HEK293 (cell line): ENCODE data around the gene NOC2L.

Experiments used
- EGR2 ChIP-seq: fragments of 450-650 bp; formaldehyde crosslinking; IDR thresholded peaks from 2 replicates; pipeline ENCODE4 v1.5.1; 2016; ENCODE audit warnings: low read depth, missing biosample characterization, missing genetic modification characterization
- GLI4 ChIP-seq: fragments of 450-650 bp; formaldehyde crosslinking; IDR thresholded peaks from 2 replicates; pipeline ENCODE4 v1.5.1; 2016; ENCODE audit warnings: missing biosample characterization, missing genetic modification characterization
- HIC1 ChIP-seq: fragments of 450-650 bp; formaldehyde crosslinking; IDR thresholded peaks from 2 replicates; pipeline ENCODE4 v1.5.1; 2016; ENCODE audit warnings: missing biosample characterization, missing genetic modification characterization
- HOXA7 ChIP-seq: sonication (generic); formaldehyde crosslinking; IDR thresholded peaks from 2 replicates; pipeline ENCODE4 v1.8.1; 2022; ENCODE audit warnings: missing genetic modification reagents, borderline replicate concordance
- HOXD13 ChIP-seq: sonication (generic); formaldehyde crosslinking; IDR thresholded peaks from 2 replicates; pipeline ENCODE4 v1.8.0; 2022; ENCODE audit warnings: missing genetic modification reagents, borderline replicate concordance
- KLF1 ChIP-seq: fragments of 450-650 bp; formaldehyde crosslinking; IDR thresholded peaks from 2 replicates; pipeline ENCODE4 v1.5.1; 2016; ENCODE audit warnings: missing biosample characterization, missing genetic modification characterization
- SCRT1 ChIP-seq: fragments of 450-650 bp; formaldehyde crosslinking; IDR thresholded peaks from 2 replicates; pipeline ENCODE4 v1.5.1; 2016; ENCODE audit warnings: missing biosample characterization, missing genetic modification characterization, borderline replicate concordance
- TCF7L2 ChIP-seq: IDR thresholded peaks from 2 replicates; pipeline ENCODE4 v1.6.1; 2011; ENCODE audit warnings: low read depth, mild to moderate bottlenecking, inconsistent platforms, low read length, moderate library complexity, borderline replicate concordance
- TSHZ1 ChIP-seq: fragments of 450-650 bp; formaldehyde crosslinking; IDR thresholded peaks from 2 replicates; pipeline ENCODE4 v1.5.1; 2016; ENCODE audit warnings: missing biosample characterization, missing genetic modification characterization, borderline replicate concordance
- WT1 ChIP-seq: fragments of 450-650 bp; formaldehyde crosslinking; IDR thresholded peaks from 2 replicates; pipeline ENCODE4 v1.5.1; 2016; ENCODE audit warnings: missing biosample characterization, missing genetic modification characterization
- ZBTB21 ChIP-seq: fragments of 450-650 bp; formaldehyde crosslinking; IDR thresholded peaks from 2 replicates; pipeline ENCODE4 v1.5.1; 2017; ENCODE audit warnings: missing biosample characterization, missing genetic modification characterization
- ZBTB26 ChIP-seq: fragments of 450-650 bp; formaldehyde crosslinking; optimal IDR thresholded peaks from 2 replicates; pipeline ENCODE3; 2016; ENCODE audit warnings: missing biosample characterization, mild to moderate bottlenecking, missing genetic modification characterization
- ZFP37 ChIP-seq: fragments of 450-650 bp; formaldehyde crosslinking; IDR thresholded peaks from 2 replicates; pipeline ENCODE4 v1.5.1; 2016; ENCODE audit warnings: missing biosample characterization, missing genetic modification characterization
- ZFP41 ChIP-seq: fragments of 450-650 bp; formaldehyde crosslinking; IDR thresholded peaks from 2 replicates; pipeline ENCODE4 v1.5.1; 2016; ENCODE audit warnings: missing biosample characterization, missing genetic modification characterization, borderline replicate concordance
- ZNF121 ChIP-seq: fragments of 450-650 bp; formaldehyde crosslinking; IDR thresholded peaks from 2 replicates; pipeline ENCODE4 v1.5.1; 2016; ENCODE audit warnings: missing biosample characterization, missing genetic modification characterization
- ZNF155 ChIP-seq: fragments of 450-650 bp; formaldehyde crosslinking; IDR thresholded peaks from 2 replicates; pipeline ENCODE4 v1.5.1; 2016; ENCODE audit warnings: missing biosample characterization, missing genetic modification characterization
- ZNF18 ChIP-seq: fragments of 450-650 bp; formaldehyde crosslinking; IDR thresholded peaks from 2 replicates; pipeline ENCODE4 v1.5.1; 2016; ENCODE audit warnings: missing biosample characterization, missing genetic modification characterization
- ZNF184 ChIP-seq: fragments of 450-650 bp; IDR thresholded peaks from 2 replicates; pipeline ENCODE4 v1.5.1; 2018; ENCODE audit warnings: missing biosample characterization, mild to moderate bottlenecking, missing genetic modification characterization
- ZNF354C ChIP-seq: fragments of 450-650 bp; formaldehyde crosslinking; IDR thresholded peaks from 2 replicates; pipeline ENCODE4 v1.5.1; 2016; ENCODE audit warnings: missing biosample characterization, missing genetic modification characterization, low read depth, borderline replicate concordance
- ZNF416 ChIP-seq: fragments of 450-650 bp; formaldehyde crosslinking; IDR thresholded peaks from 2 replicates; pipeline ENCODE4 v1.5.1; 2016; ENCODE audit warnings: missing biosample characterization, missing genetic modification characterization
- ZNF48 ChIP-seq: fragments of 450-650 bp; formaldehyde crosslinking; IDR thresholded peaks from 2 replicates; pipeline ENCODE4 v1.5.1; 2016; ENCODE audit warnings: missing biosample characterization, missing genetic modification characterization
- ZNF549 ChIP-seq: fragments of 450-650 bp; IDR thresholded peaks from 2 replicates; pipeline ENCODE4 v1.5.1; 2018; ENCODE audit warnings: missing biosample characterization, missing genetic modification characterization, mild to moderate bottlenecking, inconsistent platforms, moderate library complexity
- ZNF580 ChIP-seq: fragments of 450-650 bp; formaldehyde crosslinking; IDR thresholded peaks from 2 replicates; pipeline ENCODE4 v1.5.1; 2016; ENCODE audit warnings: missing biosample characterization, missing genetic modification characterization
- ZNF610 ChIP-seq: fragments of 450-650 bp; formaldehyde crosslinking; IDR thresholded peaks from 2 replicates; pipeline ENCODE4 v1.5.1; 2016; ENCODE audit warnings: missing biosample characterization, missing genetic modification characterization, borderline replicate concordance
- ZNF639 ChIP-seq: fragments of 450-650 bp; formaldehyde crosslinking; IDR thresholded peaks from 2 replicates; pipeline ENCODE4 v1.5.1; 2016; ENCODE audit warnings: missing biosample characterization, missing genetic modification characterization
- ZNF645 ChIP-seq: fragments of 450-650 bp; formaldehyde crosslinking; IDR thresholded peaks from 2 replicates; pipeline ENCODE4; 2016; ENCODE audit warnings: missing biosample characterization, missing genetic modification characterization
- ZNF777 ChIP-seq: fragments of 450-650 bp; formaldehyde crosslinking; IDR thresholded peaks from 2 replicates; pipeline ENCODE4 v1.5.1; 2017; ENCODE audit warnings: missing biosample characterization, missing genetic modification characterization, borderline replicate concordance
- ZNF785 ChIP-seq: fragments of 450-650 bp; formaldehyde crosslinking; IDR thresholded peaks from 2 replicates; pipeline ENCODE4 v1.5.1; 2016; ENCODE audit warnings: missing biosample characterization, missing genetic modification characterization

Gene NOC2L

GRCh38 chr1:910881-911721 is 48.0 kb downstream of the NOC2L start (continued):
- TF ChIP-seq HOXA7 (CRISPR knock-in tag) (no peak), ZNF354C (tag by site-specific recombination) (no peak), EGR2 (tag by site-specific recombination) (no peak), ZFP37 (tag by site-specific recombination) (peak; percentile 85; the same call in 1 of the 2 replicates), ZNF777 (tag by site-specific recombination) (no peak), ZNF18 (no peak), SCRT1 (no peak), ZNF184 (no peak), ZBTB26 (no peak), ZFP41 (no peak), ZBTB21 (tag by site-specific recombination) (no peak), ZNF645 (tag by site-specific recombination) (no peak), ZNF639 (tag by site-specific recombination) (no peak), TSHZ1 (tag by site-specific recombination) (peak; percentile 60; the same call in 1 of the 2 replicates), HOXD13 (no peak), ZNF580 (tag by site-specific recombination) (no peak), ZNF121 (tag by site-specific recombination) (peak; percentile 99), ZNF48 (tag by site-specific recombination) (no peak), ZNF549 (tag by site-specific recombination) (no peak), KLF1 (tag by site-specific recombination) (peak; percentile 75), ZNF785 (tag by site-specific recombination) (no peak), TCF7L2 (no peak), ZNF155 (tag by site-specific recombination) (no peak), HIC1 (no peak), ZNF416 (tag by site-specific recombination) (no peak), WT1 (peak; percentile 85), GLI4 (tag by site-specific recombination) (no peak), ZNF610 (no peak)
